Activated T-cell treated with anti-CD3 and anti-CD28 coated beads, Interleukin-2, amount 50 U/mL, for 72 hours (primary cell): ENCODE measurements around the gene SIPA1L3. TPM values are rescaled to one million over a fixed set of nuclear protein-coding genes. Genes with fewer than 3 reads are reported as not detected.

Source experiments
- ATAC-seq, 2 donors: fragments of 150-1000 bp; cut with Tn5 transposase; replicated peaks in 1 of 2; 2 replicates each; pipeline ENCODE4 v1.10.0; 2021; ENCODE audit warnings: moderate library complexity in 2 of 2, mild to moderate bottlenecking in 1 of 2
- DNase-seq, 2 donors: peaks; one replicate each; pipeline ENCODE4 v3.0.0; 2021 to 2022; ENCODE audit warnings: mixed read lengths in 1 of 2
- H3K27ac Mint-ChIP-seq: one replicate; pipeline ENCODE4 v1.8.0; 2022; ENCODE audit warnings: mild to moderate bottlenecking, moderate library complexity, mixed read lengths
- H3K27me3 Mint-ChIP-seq: one replicate; pipeline ENCODE4 v1.8.0; 2022; ENCODE audit warnings: low read depth, mixed read lengths
- H3K36me3 Mint-ChIP-seq, 2 donors: one replicate each; pipeline ENCODE4 v1.8.0; 2022; ENCODE audit warnings: mixed read lengths in 2 of 2, mild to moderate bottlenecking in 1 of 2; ENCODE audit not compliant: insufficient read depth in 2 of 2
- H3K4me1 Mint-ChIP-seq: one replicate; pipeline ENCODE4 v1.8.0; 2022; ENCODE audit warnings: low read depth, mixed read lengths
- H3K4me3 Mint-ChIP-seq, 2 donors: one replicate each; pipeline ENCODE4 v1.8.0; 2022; ENCODE audit warnings: mild to moderate bottlenecking in 2 of 2, mixed read lengths in 2 of 2, moderate library complexity in 2 of 2
- H3K9me3 Mint-ChIP-seq, 2 donors: one replicate each; pipeline ENCODE4 v1.8.0; 2022; ENCODE audit warnings: mixed read lengths in 2 of 2
- total RNA-seq, 2 donors: library from RNA; stranded (reverse); gene quantifications; one replicate each; pipeline ENCODE4 v1.2.3, GENCODE V29; 2022

SIPA1L3 gene
- total RNA-seq, 2 donors from 2014 or later: 12.8 TPM

DNA sequence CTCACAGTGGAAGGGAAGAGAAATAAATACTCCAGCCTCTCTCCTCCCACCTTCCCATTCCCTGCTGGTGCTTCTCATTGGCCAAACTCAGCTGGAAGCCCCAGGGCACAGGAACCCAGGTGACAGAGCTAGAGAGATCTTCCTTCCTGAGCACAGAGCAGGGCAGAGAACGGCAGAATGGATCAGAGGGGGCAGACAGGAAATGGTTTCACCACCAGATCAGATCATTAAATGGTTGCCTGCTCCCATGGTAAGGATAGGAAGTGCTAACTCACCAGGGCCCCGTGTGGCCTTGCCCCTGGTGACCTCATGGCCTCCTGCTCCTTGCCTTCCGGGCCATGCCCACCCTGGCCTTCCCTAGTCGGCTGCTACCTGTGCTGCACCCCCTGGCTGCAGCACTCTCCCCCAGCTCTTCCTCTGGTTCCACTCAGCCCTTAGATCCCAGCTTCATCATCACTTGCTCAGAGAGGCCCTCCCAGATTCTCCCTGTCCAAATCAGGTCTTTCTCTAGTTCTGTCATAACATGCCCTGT lies 208.3 kb downstream of the SIPA1L3 start:
- no peak for DNase-seq
- H3K9me3 Mint-ChIP-seq: no peaks in the 10 kb centered on the region
- H3K4me3 Mint-ChIP-seq: no peak overlapping the region
- H3K27ac Mint-ChIP-seq: no peak overlapping the region
- no peaks in the 10 kb centered on the region for H3K27me3 Mint-ChIP-seq
- H3K4me1 Mint-ChIP-seq: peaks cover 6% of the 10 kb centered on the region
- H3K36me3 Mint-ChIP-seq: peaks cover 1 to 13% of the 10 kb centered on the region in 2 donors
- no peak for ATAC-seq

DNA sequence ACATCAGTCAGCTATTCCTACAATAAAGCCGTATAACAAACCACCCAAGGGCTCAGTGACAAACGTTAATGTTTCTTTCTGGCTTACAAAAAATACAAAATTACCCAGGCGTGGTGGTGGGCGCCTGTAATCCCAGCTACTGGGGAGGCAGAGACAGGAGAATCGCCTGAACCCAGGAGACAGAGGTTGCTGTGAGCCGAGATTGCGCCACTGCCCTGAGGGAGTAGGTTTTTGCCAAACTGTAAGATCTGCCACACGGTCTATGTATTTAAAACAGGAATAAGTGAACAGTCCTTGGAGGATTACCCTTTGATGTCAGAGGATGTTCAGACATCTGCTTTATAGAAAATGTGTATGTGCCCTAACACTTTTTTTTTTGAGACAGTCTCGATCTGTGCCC lies 211.2 kb downstream of the SIPA1L3 start:
- Mint-ChIP-seq H3K36me3 (peaks cover 7 to 23% of the 10 kb centered on the region in 2 donors), H3K9me3 (peaks cover 2 to 5% of the 10 kb centered on the region in 2 donors)
- no peak for ATAC-seq

DNA sequence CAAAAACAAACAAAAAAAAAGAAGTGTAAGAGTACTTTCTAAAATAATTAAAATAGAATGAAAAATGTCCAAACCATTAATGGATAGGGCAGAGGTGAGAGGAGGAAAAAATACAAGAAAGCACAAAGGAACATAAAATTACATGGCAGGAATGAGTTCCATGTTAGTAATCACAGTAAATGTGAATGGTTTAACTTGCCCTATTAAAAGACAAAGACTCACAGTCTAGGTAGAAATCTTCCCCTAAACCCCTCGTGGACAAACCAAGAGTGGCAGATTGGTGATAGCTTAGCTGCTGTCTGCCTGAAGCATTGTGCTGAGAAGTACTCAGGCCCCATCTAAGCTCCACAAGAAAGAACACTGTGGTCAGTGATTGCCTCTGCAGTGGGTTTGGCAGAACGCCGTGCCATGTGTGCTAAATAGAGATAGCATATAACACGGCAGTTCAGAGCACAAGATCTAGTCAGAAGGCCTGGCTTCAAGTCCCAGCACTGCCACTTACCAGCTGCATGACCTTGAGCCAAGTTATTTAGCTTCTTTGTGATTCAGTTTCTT lies 213.5 kb downstream of the SIPA1L3 start:
- no peaks in the 10 kb centered on the region for H3K4me1 Mint-ChIP-seq
- no peak overlapping the region for H3K27ac Mint-ChIP-seq
- peaks cover 7 to 23% of the 10 kb centered on the region in 2 donors for H3K36me3 Mint-ChIP-seq
- DNase-seq (no peak), ATAC-seq (no peak)
- H3K4me3 Mint-ChIP-seq: no peak overlapping the region
- no peaks in the 10 kb centered on the region for H3K27me3 Mint-ChIP-seq
- peaks cover 2 to 5% of the 10 kb centered on the region in 2 donors for H3K9me3 Mint-ChIP-seq

More for the DNA sequence above, 211.2 kb downstream of the SIPA1L3 start:
- no peak for DNase-seq
- H3K4me1 Mint-ChIP-seq: peaks cover 6% of the 10 kb centered on the region
- no peaks in the 10 kb centered on the region for H3K27me3 Mint-ChIP-seq
- no peak overlapping the region for H3K4me3 Mint-ChIP-seq
- H3K27ac Mint-ChIP-seq: peak overlapping the region; percentile 63

DNA sequence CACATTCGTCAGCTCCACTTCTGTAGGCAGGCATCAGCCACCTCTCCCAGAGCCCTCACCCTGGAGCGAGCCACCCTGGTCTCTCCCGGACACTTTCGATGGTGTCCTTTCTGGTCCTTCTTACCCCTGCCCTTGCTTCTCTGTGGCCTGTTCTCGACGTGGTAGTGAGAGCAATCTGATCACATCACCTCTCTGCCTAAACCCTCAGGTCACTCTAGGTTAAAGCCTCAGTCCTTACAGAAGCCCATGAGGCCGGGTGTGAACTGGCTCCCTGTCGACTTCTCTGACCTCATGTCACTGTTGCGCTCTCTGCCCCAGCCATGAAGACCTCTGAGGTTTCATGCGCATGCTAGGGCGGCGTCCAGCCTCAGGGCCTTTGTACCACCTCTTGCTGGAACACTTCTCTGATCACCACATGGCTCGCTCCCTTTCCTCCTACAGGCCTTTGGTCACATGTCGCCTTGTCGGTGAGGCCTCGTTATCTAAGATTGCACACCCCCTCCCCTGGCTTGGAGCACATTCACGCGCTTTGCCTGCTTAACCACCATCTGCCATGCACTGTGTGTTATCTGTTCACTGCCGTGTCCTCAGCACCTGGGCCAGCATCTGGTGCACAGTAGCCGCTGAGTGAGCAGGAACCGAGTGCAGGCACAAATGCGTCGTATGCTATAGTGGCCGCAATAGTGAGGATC lies 215.5 kb downstream of the SIPA1L3 start:
- no peak for DNase-seq
- no peak for ATAC-seq
- Mint-ChIP-seq H3K9me3 (peaks cover 2 to 5% of the 10 kb centered on the region in 2 donors), H3K4me3 (no peak overlapping the region), H3K27me3 (no peaks in the 10 kb centered on the region), H3K36me3 (peaks cover 7 to 23% of the 10 kb centered on the region in 2 donors), H3K27ac (no peak overlapping the region), H3K4me1 (no peaks in the 10 kb centered on the region)

DNA sequence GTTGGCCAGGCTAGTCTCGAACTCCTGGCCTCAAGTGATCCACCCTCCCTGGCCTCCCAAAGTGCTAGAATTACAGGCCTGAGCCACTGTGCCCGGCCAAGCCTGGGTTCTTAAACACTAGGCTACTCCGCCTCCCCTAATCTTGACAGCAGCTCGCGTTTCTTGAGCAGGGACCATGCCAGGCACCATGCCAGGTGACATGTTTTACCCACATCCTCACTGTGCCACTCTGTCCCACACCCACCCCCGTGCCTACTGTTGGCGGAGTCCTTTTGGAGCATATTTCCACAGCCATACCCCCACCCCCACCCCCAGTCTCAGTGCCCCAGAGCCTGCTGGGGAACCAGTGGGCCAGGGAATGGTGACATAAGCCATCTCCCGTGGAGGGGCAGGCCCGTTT lies 218.2 kb downstream of the SIPA1L3 start:
- H3K27me3 Mint-ChIP-seq: no peaks in the 10 kb centered on the region
- H3K27ac Mint-ChIP-seq: no peak overlapping the region
- H3K4me3 Mint-ChIP-seq: no peak overlapping the region
- DNase-seq (no peak), ATAC-seq (no peak)
- H3K36me3 Mint-ChIP-seq: peaks cover 6 to 10% of the 10 kb centered on the region in 2 donors
- H3K4me1 Mint-ChIP-seq: no peaks in the 10 kb centered on the region
- peaks cover 2 to 5% of the 10 kb centered on the region in 2 donors for H3K9me3 Mint-ChIP-seq

DNA sequence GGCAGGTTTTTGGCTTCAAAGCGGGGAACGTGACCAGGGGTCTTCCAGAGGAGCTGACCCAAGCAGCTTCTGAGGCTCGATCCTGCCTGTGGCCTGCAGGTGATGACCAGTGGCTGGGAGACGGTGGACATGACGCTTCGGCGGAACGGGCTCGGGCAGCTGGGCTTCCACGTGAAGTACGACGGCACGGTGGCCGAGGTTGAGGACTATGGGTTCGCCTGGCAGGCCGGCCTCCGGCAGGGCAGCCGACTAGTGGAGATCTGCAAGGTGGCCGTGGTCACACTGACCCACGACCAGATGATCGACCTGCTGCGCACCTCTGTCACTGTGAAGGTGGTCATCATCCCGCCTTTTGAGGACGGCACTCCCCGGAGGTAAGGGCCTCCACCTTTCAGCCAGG lies 223.4 kb downstream of the SIPA1L3 start:
- Mint-ChIP-seq H3K4me1 (no peaks in the 10 kb centered on the region), H3K36me3 (no peaks in the 10 kb centered on the region), H3K9me3 (no peaks in the 10 kb centered on the region), H3K27ac (no peak overlapping the region), H3K4me3 (no peak overlapping the region), H3K27me3 (no peaks in the 10 kb centered on the region)
- ATAC-seq (no peak), DNase-seq (no peak)

DNA sequence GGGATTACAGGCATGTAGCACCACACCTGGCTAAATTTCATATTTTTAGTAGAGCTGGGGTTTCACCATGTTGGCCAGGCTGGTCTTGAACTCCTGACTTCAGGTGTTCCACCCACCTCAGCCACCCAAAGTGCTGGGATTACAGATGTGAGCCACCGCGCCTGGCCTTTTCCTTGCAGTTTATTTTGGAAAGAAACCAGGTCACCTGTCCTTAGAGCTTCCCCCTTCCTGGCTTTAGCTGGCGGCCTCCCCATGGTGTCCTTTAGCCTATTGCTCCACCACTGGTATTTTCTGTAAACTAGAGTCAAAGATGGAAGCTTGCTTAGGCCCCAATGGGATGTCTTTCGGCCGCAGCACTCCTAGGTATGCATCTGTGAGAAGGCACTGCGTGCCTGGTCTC lies 225.8 kb downstream of the SIPA1L3 start:
- H3K4me1 Mint-ChIP-seq: no peaks in the 10 kb centered on the region
- ATAC-seq: no peak
- no peak overlapping the region for H3K27ac Mint-ChIP-seq
- no peaks in the 10 kb centered on the region for H3K9me3 Mint-ChIP-seq
- H3K4me3 Mint-ChIP-seq: no peak overlapping the region
- H3K27me3 Mint-ChIP-seq: no peaks in the 10 kb centered on the region
- no peak for DNase-seq
- H3K36me3 Mint-ChIP-seq: no peaks in the 10 kb centered on the region

DNA sequence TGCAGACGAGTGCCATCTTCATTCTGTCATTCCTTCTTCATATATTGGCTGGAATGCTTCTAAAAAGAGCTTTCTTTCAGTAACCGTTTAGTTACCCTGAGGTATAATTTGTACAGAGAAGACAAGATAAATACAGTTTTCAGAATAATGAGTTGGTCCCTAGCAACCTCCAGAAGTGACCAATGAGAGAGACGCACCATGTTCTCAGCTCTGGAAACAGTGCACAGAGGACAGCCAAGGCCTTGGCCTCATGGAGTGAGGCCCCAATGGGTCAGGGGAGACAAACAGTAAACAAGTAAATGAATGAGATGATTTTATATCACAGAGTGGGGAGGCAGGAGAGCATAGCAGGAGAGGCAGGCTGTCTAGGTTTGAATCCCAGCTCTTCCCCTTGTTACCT lies 226.3 kb downstream of the SIPA1L3 start:
- no peaks in the 10 kb centered on the region for H3K4me1 Mint-ChIP-seq
- H3K27ac Mint-ChIP-seq: no peak overlapping the region

DNA sequence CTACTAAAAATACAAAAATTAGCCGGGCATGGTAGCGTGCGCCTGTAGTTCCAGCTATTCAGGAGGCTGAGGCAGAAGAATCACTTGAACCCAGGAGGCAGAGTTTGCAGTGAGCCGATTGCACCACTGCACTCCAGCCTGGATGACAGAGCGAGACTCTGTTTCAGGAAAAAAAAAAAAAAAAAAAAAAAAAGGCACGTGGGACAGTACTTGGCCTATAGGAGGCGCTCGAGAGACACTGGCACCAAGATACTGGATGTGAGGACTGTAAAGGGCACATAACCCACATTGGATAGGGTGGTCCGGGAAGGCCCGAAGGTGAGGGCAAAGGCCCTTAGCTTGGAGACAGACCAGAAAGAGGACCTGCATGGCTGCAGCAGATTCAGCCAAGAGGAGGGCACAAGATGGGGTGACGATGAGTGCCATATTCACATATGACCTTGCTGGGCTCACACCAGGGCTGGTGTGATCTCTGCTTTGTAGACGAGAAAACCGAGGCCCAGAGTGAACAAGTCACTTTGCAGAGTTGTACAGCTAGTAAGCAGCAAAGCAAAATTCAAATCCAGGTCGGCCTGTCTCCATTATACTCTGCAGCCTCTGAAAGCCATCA lies 227.6 kb downstream of the SIPA1L3 start:
- peak; percentile 32 to 46 for DNase-seq
- H3K36me3 Mint-ChIP-seq: no peaks in the 10 kb centered on the region

More for the DNA sequence above, 226.3 kb downstream of the SIPA1L3 start:
- H3K4me3 Mint-ChIP-seq: no peak overlapping the region
- H3K36me3 Mint-ChIP-seq: no peaks in the 10 kb centered on the region
- no peaks in the 10 kb centered on the region for H3K27me3 Mint-ChIP-seq
- H3K9me3 Mint-ChIP-seq: no peaks in the 10 kb centered on the region
- no peak for DNase-seq
- no peak for ATAC-seq

DNA sequence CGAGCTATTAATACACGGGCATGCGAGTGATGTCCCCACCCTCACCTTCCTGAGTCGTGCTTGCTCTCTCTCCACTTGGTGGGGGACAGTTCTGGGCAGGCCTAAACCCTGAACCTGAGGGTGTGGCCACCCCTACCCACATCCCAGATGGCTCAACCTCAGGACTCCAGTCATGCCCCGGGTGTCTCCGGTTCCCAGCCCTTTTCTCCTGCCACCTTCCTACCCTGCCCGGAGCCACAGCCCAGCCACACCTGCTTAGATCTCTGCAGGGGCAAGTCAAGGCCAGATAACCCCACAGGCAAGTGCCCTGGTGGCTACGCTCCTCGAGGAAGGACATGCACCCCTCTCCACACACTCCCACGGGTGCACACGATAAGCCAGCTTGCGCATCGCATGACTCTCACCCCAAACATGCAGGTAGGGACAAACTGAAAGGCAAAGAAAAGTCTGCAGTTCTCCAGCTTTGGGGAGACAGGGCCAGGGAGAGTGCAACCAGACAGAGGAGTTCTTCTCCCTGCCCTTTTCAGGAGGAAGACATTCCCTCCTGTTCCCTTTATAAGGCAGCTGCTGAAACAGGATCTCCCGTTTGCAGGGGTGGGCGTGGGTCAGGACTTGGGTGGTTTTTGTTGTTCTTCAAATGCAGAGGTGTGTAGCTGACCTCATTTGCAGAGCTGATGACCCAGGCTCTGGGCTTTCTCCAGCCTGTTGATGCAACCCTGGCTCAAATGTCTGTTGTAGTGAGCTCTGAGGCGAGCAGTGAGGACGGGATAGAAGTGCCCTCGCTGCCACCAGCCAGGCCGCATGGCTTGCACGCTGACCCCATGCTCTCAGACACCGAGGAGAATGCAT lies 228.4 kb downstream of the SIPA1L3 start:
- Mint-ChIP-seq H3K9me3 (no peaks in the 10 kb centered on the region), H3K36me3 (no peaks in the 10 kb centered on the region), H3K4me3 (no peak overlapping the region), H3K4me1 (no peaks in the 10 kb centered on the region), H3K27ac (no peak overlapping the region), H3K27me3 (no peaks in the 10 kb centered on the region)
- no peak for ATAC-seq
- no peak for DNase-seq

More for the DNA sequence above, 227.6 kb downstream of the SIPA1L3 start:
- Mint-ChIP-seq H3K27me3 (no peaks in the 10 kb centered on the region), H3K27ac (no peak overlapping the region), H3K9me3 (no peaks in the 10 kb centered on the region), H3K4me1 (no peaks in the 10 kb centered on the region), H3K4me3 (no peak overlapping the region)
- ATAC-seq: no peak

DNA sequence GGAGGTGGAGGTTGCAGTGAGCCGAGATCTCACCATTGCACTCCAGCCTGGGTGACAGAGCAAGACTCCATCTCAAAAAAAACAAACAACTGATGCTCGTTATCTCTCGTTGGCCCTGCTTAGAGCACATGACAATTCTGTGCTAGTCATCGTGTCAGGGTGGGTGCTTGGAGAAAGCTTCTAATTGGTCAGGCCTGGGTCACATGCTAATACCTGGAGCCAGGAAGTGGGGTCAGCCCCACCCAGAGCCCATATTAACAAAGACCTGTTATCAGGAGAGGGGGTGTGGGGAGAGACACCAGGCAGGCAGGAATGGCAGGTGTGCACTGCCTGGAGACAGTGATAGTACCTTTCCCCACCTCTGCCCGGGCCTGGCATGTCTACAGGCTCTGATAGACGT lies 232.1 kb downstream of the SIPA1L3 start:
- H3K4me1 Mint-ChIP-seq: peaks cover 3% of the 10 kb centered on the region
- H3K4me3 Mint-ChIP-seq: no peak overlapping the region
- no peak for DNase-seq
- ATAC-seq: no peak
- H3K27ac Mint-ChIP-seq: no peak overlapping the region
- no peaks in the 10 kb centered on the region for H3K36me3 Mint-ChIP-seq
- no peaks in the 10 kb centered on the region for H3K9me3 Mint-ChIP-seq
- no peaks in the 10 kb centered on the region for H3K27me3 Mint-ChIP-seq

DNA sequence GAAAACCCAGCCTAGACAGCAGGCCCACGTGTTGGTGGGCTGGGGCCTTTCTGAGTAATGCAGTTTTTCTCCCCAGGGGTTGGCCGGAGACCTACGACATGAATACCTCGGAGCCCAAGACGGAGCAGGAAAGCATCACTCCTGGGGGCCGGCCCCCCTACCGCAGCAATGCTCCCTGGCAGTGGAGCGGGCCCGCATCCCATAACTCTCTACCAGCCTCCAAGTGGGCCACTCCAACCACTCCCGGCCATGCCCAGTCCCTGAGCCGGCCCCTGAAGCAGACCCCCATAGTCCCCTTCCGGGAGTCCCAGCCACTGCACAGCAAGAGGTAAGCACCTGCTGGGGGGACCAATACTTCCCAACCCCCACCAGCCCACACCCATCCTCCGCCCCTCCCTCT lies 234.1 kb downstream of the SIPA1L3 start:
- no peaks in the 10 kb centered on the region for H3K36me3 Mint-ChIP-seq
- ATAC-seq: no peak
- no peaks in the 10 kb centered on the region for H3K27me3 Mint-ChIP-seq
- H3K27ac Mint-ChIP-seq: no peak overlapping the region
- DNase-seq: no peak
- H3K4me1 Mint-ChIP-seq: peaks cover 5% of the 10 kb centered on the region
- H3K4me3 Mint-ChIP-seq: no peak overlapping the region
- H3K9me3 Mint-ChIP-seq: no peaks in the 10 kb centered on the region
